NCI-H2196 (cell line): ENCODE measurements around the gene CACNG4.

ENCODE experiments used
- DNase-seq: peaks from one replicate; lab custom pipeline; 2025; ENCODE audit not compliant: unreplicated experiment; lab: John Stamatoyannopoulos, UW

The CACNG4 gene

GRCh38 chr17:67055811-67056745 lies 91.6 kb downstream of the CACNG4 start:
- DNase-seq = no peak

GRCh38 chr17:67056746-67057490 lies 92.4 kb downstream of the CACNG4 start:
- DNase-seq = no peak

GRCh38 chr17:67058036-67058435 lies 93.5 kb downstream of the CACNG4 start:
- DNase-seq = no peak

- DNase-seq = no peak
Measured at GRCh38 chr17:67059372-67059771, 94.9 kb downstream of the CACNG4 start.

- DNase-seq = no peak
Measured at GRCh38 chr17:67063141-67063540, 98.6 kb downstream of the CACNG4 start.

- no peak for DNase-seq
Measured at GRCh38 chr17:67066717-67067116, 102.2 kb downstream of the CACNG4 start.

- no peak for DNase-seq
Measured at GRCh38 chr17:67067571-67068482, 103.3 kb downstream of the CACNG4 start.

- DNase-seq = peak; percentile 31
Measured at GRCh38 chr17:67068999-67069398, 104.5 kb downstream of the CACNG4 start.

- DNase-seq = no peak
Measured at GRCh38 chr17:67069603-67070136, 105.2 kb downstream of the CACNG4 start.

- DNase-seq = no peak
Measured at GRCh38 chr17:67071595-67071994, 107.1 kb downstream of the CACNG4 start.

GRCh38 chr17:67072885-67073284 lies 108.4 kb downstream of the CACNG4 start:
- no peak for DNase-seq

- DNase-seq = no peak
Measured at GRCh38 chr17:67074781-67075180, 110.3 kb downstream of the CACNG4 start.

GRCh38 chr17:67076290-67076689 lies 111.8 kb downstream of the CACNG4 start:
- DNase-seq = no peak

GRCh38 chr17:67078292-67078691 lies 113.8 kb downstream of the CACNG4 start:
- no peak for DNase-seq

- no peak for DNase-seq
Measured at GRCh38 chr17:67079491-67079890, 115.0 kb downstream of the CACNG4 start.

GRCh38 chr17:67080804-67081203 lies 116.3 kb downstream of the CACNG4 start:
- DNase-seq = no peak

- no peak for DNase-seq
Measured at GRCh38 chr17:67082107-67082506, 117.6 kb downstream of the CACNG4 start.
